Measurements from ENCODE around the gene STIP1. TPM values are rescaled to one million over a fixed set of nuclear protein-coding genes. Genes with fewer than 3 reads are reported as not detected.
A peak's percentile ranks its signal among the peaks of the same experiment; 100 is the strongest.

Gene STIP1
- polyA plus RNA-seq, 1 donor from 2014 or later = 161 TPM

- Histone ChIP-seq H2AFZ (ENCODE audit: low read depth, low read length) (no peak overlapping the region), H3K36me3 (ENCODE audit: insufficient read depth, low read length) (no peaks in the 10 kb centered on the region), H3K9me2 (ENCODE audit: insufficient read depth, low read length) (no peaks in the 10 kb centered on the region), H3K4me2 (ENCODE audit: low read length) (no peak overlapping the region), H3K4me3 (ENCODE audit: low read length) (peak overlapping the region; percentile 90), H3K9me3 (ENCODE audit: low read length) (no peaks in the 10 kb centered on the region), H4K20me1 (ENCODE audit: insufficient read depth) (peaks cover 5% of the 10 kb centered on the region), H3K27me3 (ENCODE audit: insufficient read depth, low read depth, low read length) (no peaks in the 10 kb centered on the region), H3K9ac (ENCODE audit: low read length) (no peak overlapping the region), H3K79me2 (replicated peaks; ENCODE audit: insufficient read depth, low read length) (no peaks in the 10 kb centered on the region), H3K27ac (ENCODE audit: low read length) (peak overlapping the region; percentile 89), H3F3A (ENCODE audit: insufficient read depth, low read length, poor library complexity, severe bottlenecking) (peaks cover 6% of the 10 kb centered on the region)
- no peak for TF ChIP-seq POLR2AphosphoS5 (IDR thresholded peaks at IDR 0.05)
- no peak for TF ChIP-seq MXI1 (conservative IDR thresholded peaks at IDR 0.05; ENCODE audit: poor library complexity, severe bottlenecking)
- no peak for TF ChIP-seq CTCF (IDR thresholded peaks at IDR 0.05; ENCODE audit: poor library complexity, severe bottlenecking)
- no peak for TF ChIP-seq EP300 (conservative IDR thresholded peaks at IDR 0.05; ENCODE audit: poor library complexity, severe bottlenecking)
- TF ChIP-seq RAD21 (conservative IDR thresholded peaks at IDR 0.05) = no peak
- TF ChIP-seq EZH2 (IDR thresholded peaks at IDR 0.05; ENCODE audit: borderline replicate concordance, insufficient read depth, low read length, poor library complexity, severe bottlenecking) = no peak
- TF ChIP-seq, protein P1, sequence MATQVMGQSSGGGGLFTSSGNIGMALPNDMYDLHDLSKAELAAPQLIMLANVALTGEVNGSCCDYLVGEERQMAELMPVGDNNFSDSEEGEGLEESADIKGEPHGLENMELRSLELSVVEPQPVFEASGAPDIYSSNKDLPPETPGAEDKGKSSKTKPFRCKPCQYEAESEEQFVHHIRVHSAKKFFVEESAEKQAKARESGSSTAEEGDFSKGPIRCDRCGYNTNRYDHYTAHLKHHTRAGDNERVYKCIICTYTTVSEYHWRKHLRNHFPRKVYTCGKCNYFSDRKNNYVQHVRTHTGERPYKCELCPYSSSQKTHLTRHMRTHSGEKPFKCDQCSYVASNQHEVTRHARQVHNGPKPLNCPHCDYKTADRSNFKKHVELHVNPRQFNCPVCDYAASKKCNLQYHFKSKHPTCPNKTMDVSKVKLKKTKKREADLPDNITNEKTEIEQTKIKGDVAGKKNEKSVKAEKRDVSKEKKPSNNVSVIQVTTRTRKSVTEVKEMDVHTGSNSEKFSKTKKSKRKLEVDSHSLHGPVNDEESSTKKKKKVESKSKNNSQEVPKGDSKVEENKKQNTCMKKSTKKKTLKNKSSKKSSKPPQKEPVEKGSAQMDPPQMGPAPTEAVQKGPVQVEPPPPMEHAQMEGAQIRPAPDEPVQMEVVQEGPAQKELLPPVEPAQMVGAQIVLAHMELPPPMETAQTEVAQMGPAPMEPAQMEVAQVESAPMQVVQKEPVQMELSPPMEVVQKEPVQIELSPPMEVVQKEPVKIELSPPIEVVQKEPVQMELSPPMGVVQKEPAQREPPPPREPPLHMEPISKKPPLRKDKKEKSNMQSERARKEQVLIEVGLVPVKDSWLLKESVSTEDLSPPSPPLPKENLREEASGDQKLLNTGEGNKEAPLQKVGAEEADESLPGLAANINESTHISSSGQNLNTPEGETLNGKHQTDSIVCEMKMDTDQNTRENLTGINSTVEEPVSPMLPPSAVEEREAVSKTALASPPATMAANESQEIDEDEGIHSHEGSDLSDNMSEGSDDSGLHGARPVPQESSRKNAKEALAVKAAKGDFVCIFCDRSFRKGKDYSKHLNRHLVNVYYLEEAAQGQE (IDR thresholded peaks at IDR 0.05; ENCODE audit: borderline replicate concordance) = no peak
- no peak for TF ChIP-seq TAF1 (IDR thresholded peaks at IDR 0.05; ENCODE audit: low read depth)
- no peak for TF ChIP-seq SMC3 (conservative IDR thresholded peaks at IDR 0.05; ENCODE audit: poor library complexity)
These were observed 2.1 kb upstream of the STIP1 start for GRCh38 chr11:64183890-64184289.

DNA sequence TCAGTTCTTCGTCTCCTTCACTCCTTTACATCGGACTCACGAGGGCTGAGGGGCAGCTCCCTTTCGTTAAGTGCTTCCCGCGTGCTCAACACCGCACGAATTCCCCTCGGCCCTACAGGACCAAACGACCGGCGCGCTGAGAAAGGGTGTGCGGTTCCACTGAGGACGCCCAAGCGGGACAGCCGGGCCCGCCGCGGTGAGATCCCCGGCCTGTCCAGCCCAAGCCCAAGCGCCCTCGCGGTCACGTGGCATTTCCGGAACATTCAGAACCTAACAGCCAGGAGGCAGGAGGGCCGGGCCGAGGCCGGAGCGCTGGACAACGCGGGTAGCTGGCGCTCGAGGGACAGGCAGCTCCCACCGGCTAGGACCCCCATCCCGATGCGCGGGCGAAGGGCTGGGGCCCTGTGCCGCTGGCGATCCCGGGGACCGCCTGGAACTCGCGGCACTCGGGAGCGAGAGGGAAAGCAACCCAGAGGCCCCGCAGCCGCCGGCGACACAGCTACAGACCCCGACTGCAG lies 737 bp upstream of the STIP1 start:
- H4K20me1 ChIP-seq (ENCODE audit: insufficient read depth) = peaks cover 5% of the 10 kb centered on the region
- TF ChIP-seq TAF1 (IDR thresholded peaks at IDR 0.05; ENCODE audit: low read depth) (peak; percentile 99), EP300 (conservative IDR thresholded peaks at IDR 0.05; ENCODE audit: poor library complexity, severe bottlenecking) (peak; percentile 36), MXI1 (conservative IDR thresholded peaks at IDR 0.05; ENCODE audit: poor library complexity, severe bottlenecking) (peak; percentile 90), EZH2 (IDR thresholded peaks at IDR 0.05; ENCODE audit: borderline replicate concordance, insufficient read depth, low read length, poor library complexity, severe bottlenecking) (no peak), RAD21 (conservative IDR thresholded peaks at IDR 0.05) (peak; percentile 42), POLR2AphosphoS5 (IDR thresholded peaks at IDR 0.05) (peak; percentile 98), CTCF (IDR thresholded peaks at IDR 0.05; ENCODE audit: poor library complexity, severe bottlenecking) (no peak), SMC3 (conservative IDR thresholded peaks at IDR 0.05; ENCODE audit: poor library complexity) (peak; percentile 62)
- TF ChIP-seq, protein P1 (IDR thresholded peaks at IDR 0.05; ENCODE audit: borderline replicate concordance) = peak; percentile 98
- H3K4me3 ChIP-seq (ENCODE audit: low read length) = peak overlapping the region; percentile 90
- H3K79me2 ChIP-seq (replicated peaks; ENCODE audit: insufficient read depth, low read length) = peaks cover under 1% of the 10 kb centered on the region
- H3K9ac ChIP-seq (ENCODE audit: low read length) = peak overlapping the region; percentile 89
- H3K4me2 ChIP-seq (ENCODE audit: low read length) = peak overlapping the region; percentile 67
- H3K27ac ChIP-seq (ENCODE audit: low read length) = peak overlapping the region; percentile 89
- no peaks in the 10 kb centered on the region for H3K9me3 ChIP-seq (ENCODE audit: low read length)
- peaks cover 6% of the 10 kb centered on the region for H3F3A ChIP-seq (ENCODE audit: insufficient read depth, low read length, poor library complexity, severe bottlenecking)
- H3K36me3 ChIP-seq (ENCODE audit: insufficient read depth, low read length) = no peaks in the 10 kb centered on the region
- H2AFZ ChIP-seq (ENCODE audit: low read depth, low read length) = peak overlapping the region; percentile 51
- no peaks in the 10 kb centered on the region for H3K27me3 ChIP-seq (ENCODE audit: insufficient read depth, low read depth, low read length)
- no peaks in the 10 kb centered on the region for H3K9me2 ChIP-seq (ENCODE audit: insufficient read depth, low read length)
